Right atrium auricular region (tissue), 2 donors: ENCODE data around the gene OR14A16. TPM values are rescaled to one million over a fixed set of nuclear protein-coding genes. Genes with fewer than 3 reads are reported as not detected.

ENCODE experiments used
- total RNA-seq, 2 donors: library from RNA; depleted of rRNA; stranded (reverse); fragments of >200 nt; gene quantifications; one replicate each; pipeline ENCODE4 v1.1.0, GENCODE V29; 2016

The OR14A16 gene
- total RNA-seq, 2 donors from 2014 or later: not detected

Other genes with a start within 250 kb of the OR14A16 start
- not detected for gene OR2G2, start 235.8 kb downstream of the OR14A16 start, total RNA-seq
- not detected for gene OR2G3, start 218.5 kb downstream of the OR14A16 start, total RNA-seq
- gene OR13G1, start 144.4 kb downstream of the OR14A16 start, total RNA-seq: not detected
- not detected for gene OR6F1, start 107.5 kb downstream of the OR14A16 start, total RNA-seq
- not detected for gene OR14K1, start 85.5 kb downstream of the OR14A16 start, total RNA-seq
- not detected for gene OR14A2, start 76.0 kb downstream of the OR14A16 start, total RNA-seq
- gene OR1C1, start 63.6 kb downstream of the OR14A16 start, total RNA-seq: not detected
- not detected for gene OR11L1, start 17.8 kb upstream of the OR14A16 start, total RNA-seq
- 1 to 10 TPM; 2.6 to 8.6 TPM for gene TRIM58, start 33.1 kb upstream of the OR14A16 start, total RNA-seq
- 1 to 10 TPM in 1 of 2 donors, not detected in 1; 3.0 TPM for gene OR2W3, start 71.5 kb upstream of the OR14A16 start, total RNA-seq
- not detected for gene OR2T8, start 96.1 kb upstream of the OR14A16 start, total RNA-seq
- gene OR2AJ1, start 100.8 kb upstream of the OR14A16 start, total RNA-seq: not detected
- gene OR2L8, start 124.7 kb upstream of the OR14A16 start, total RNA-seq: not detected
- not detected for gene OR2AK2, start 141.1 kb upstream of the OR14A16 start, total RNA-seq
- not detected for gene OR2L5, start 189.5 kb upstream of the OR14A16 start, total RNA-seq
- not detected for gene OR2L2, start 206.0 kb upstream of the OR14A16 start, total RNA-seq
- not detected for gene OR2L3, start 222.7 kb upstream of the OR14A16 start, total RNA-seq